ENCODE results near the gene MMP27. TPM values are rescaled to one million over a fixed set of nuclear protein-coding genes. Genes with fewer than 3 reads are reported as not detected.

MMP27 gene
- total RNA-seq, 1 donor: not detected

DNA sequence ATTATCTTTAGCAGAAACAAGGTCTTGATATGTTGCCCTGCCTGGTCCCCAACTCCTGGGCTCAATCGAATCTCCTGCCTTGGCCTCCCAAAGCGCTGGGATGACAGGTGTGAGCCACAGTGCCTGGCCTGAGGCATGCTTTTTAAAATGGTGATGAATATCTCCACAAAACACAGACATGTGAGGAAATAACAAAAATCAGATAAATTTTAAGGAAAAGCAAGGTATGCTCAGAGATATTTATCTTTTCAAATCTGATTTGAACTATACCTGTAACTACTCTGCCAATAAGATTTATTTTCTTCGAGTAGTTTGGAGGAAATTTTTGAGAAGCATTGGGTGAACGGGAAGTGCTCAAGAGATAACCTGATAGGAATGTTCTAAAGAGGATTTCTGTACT is 44.5 kb downstream of the MMP27 start:
- H3K4me3 ChIP-seq (ENCODE audit: low read depth, low read length): no peak overlapping the region
- no peak for DNase-seq (ENCODE audit: low read depth)
- TF ChIP-seq, protein P1, sequence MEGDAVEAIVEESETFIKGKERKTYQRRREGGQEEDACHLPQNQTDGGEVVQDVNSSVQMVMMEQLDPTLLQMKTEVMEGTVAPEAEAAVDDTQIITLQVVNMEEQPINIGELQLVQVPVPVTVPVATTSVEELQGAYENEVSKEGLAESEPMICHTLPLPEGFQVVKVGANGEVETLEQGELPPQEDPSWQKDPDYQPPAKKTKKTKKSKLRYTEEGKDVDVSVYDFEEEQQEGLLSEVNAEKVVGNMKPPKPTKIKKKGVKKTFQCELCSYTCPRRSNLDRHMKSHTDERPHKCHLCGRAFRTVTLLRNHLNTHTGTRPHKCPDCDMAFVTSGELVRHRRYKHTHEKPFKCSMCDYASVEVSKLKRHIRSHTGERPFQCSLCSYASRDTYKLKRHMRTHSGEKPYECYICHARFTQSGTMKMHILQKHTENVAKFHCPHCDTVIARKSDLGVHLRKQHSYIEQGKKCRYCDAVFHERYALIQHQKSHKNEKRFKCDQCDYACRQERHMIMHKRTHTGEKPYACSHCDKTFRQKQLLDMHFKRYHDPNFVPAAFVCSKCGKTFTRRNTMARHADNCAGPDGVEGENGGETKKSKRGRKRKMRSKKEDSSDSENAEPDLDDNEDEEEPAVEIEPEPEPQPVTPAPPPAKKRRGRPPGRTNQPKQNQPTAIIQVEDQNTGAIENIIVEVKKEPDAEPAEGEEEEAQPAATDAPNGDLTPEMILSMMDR (IDR thresholded peaks at IDR 0.05; ENCODE audit: insufficient read depth, low read depth, low read length): no peak

DNA sequence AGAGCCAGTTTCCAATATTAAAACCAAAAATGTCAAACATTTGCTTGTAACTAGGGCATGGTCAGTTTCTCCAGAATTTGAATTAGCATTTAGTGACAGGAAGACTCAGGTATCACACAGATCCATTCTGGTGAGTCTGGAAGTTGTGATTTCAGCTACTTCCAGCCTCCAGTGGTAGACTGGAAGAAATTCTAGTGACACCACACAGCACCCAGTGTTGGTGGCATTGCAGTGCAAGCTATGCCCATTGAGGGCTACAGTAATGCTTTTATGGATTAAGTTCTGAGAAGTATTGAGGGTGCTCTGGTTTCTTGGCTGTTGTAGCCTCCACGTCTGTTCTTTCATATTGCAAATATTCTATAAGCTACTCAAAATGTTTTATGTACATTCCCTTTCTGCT is 49.0 kb downstream of the MMP27 start:
- no peak overlapping the region for H3K4me3 ChIP-seq (ENCODE audit: low read depth, low read length)
- no peak for DNase-seq (ENCODE audit: low read depth)
- TF ChIP-seq, protein P1 (IDR thresholded peaks at IDR 0.05; ENCODE audit: insufficient read depth, low read depth, low read length): no peak

DNA sequence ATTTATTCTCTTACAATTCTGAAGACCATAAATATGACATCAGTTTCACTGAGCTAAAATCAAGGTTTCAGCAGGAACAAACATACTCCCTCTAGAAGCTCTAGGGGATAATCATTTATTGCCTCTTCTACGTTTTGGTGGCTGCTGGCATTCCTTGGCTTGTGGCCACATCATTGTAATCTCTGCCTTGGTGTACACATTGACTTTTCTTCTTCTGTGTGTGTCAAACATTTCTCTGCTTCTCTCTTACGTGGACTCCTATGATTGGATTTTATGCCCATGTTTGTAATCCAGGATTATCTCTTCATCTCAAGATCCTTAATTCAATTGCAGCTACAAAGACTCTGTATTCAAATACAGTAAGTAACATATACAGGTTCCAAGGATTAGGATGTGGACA is 50.0 kb downstream of the MMP27 start:
- DNase-seq (ENCODE audit: low read depth): no peak
- TF ChIP-seq, protein P1 (IDR thresholded peaks at IDR 0.05; ENCODE audit: insufficient read depth, low read depth, low read length): no peak
- H3K4me3 ChIP-seq (ENCODE audit: low read depth, low read length): no peak overlapping the region

DNA sequence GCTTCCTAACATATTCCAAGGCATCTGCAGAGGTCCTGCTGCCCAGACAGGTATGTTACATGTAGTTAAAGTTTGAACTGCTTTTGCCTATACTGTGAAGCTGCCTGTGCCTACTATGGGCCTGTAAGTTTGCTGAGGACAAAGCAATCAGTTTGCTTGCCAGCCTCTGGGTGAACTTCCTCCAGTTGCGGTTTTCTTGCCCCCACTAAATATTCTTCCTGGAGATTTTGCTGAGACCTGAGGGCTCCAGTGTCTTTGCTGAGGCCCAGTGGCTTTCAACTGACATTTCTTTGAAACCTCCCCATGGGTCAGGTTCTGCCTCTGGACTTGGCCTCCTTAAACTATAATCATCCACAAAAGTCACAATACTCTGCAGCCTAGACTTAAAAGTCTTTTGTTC is 50.8 kb downstream of the MMP27 start:
- TF ChIP-seq, protein P1 (IDR thresholded peaks at IDR 0.05; ENCODE audit: insufficient read depth, low read depth, low read length): no peak
- H3K4me3 ChIP-seq (ENCODE audit: low read depth, low read length): no peak overlapping the region
- no peak for DNase-seq (ENCODE audit: low read depth)

DNA sequence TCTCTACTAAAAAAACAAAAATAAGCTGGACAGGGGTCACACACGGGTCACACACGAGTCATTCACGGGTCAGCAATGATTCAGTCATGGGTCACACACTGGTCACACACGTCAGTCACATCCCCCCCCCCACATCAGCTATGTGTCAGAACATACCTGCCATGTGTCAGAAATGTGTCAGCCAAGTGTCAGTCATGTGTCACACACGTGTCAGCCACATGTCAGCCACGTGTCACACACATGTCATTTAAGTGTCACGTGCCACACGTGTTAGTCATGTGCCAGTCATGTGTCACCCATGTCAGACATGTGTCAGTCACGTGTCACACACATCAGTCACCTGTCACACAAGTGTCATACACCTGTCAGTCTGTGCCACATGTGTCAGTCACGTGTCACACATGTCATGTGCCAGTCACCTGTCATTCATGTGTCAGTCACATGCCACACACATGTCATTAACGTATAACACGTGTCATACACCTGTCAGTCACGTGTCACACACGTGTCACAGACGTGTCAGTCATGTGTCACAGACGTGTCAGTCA is 51.8 kb downstream of the MMP27 start:
- TF ChIP-seq, protein P1 (IDR thresholded peaks at IDR 0.05; ENCODE audit: insufficient read depth, low read depth, low read length): no peak
- no peak for DNase-seq (ENCODE audit: low read depth)
- no peak overlapping the region for H3K4me3 ChIP-seq (ENCODE audit: low read depth, low read length)

DNA sequence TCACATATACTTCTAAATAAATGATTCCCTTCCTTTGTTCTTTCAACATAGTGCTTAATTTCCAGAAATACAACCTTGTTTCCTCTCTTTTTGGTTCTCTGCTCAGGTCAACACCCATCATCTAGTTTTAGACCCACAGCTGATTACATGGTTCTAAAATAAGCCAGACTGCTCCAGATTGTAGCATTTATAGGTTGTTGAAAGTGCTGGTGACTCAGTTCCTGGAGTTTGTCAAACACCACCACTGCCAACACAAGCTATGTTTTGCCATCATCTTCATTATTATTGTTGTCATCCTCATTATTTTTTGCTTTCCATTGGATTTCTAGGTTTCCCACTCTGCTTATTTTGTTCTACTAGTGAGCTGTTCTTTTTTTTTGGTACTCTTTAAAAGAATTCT is 58.1 kb downstream of the MMP27 start:
- no peak overlapping the region for H3K4me3 ChIP-seq (ENCODE audit: low read depth, low read length)
- no peak for DNase-seq (ENCODE audit: low read depth)
- TF ChIP-seq, protein P1 (IDR thresholded peaks at IDR 0.05; ENCODE audit: insufficient read depth, low read depth, low read length): no peak

DNA sequence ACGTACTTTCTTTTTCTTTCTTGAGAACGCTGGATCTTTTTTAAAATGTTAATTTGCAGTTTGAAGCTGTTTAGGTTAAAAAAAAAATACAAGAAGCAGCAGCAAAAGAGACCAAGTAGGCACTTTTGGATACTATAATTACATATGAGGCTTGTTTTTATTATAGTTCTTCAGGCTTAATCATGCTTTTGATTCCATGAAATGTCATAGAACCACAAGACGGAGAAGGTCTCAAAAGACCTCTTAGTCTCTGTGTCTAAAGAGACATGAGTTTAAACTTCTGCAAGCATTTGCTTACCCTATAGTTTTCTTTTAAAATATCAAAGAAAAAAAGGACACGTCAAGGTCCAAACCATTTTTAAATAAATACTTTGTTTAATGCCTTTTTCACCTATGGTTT is 61.6 kb downstream of the MMP27 start:
- no peak overlapping the region for H3K4me3 ChIP-seq (ENCODE audit: low read depth, low read length)
- DNase-seq (ENCODE audit: low read depth): no peak
- TF ChIP-seq, protein P1 (IDR thresholded peaks at IDR 0.05; ENCODE audit: insufficient read depth, low read depth, low read length): no peak
